Measurements from ENCODE around the gene RAB30. TPM values are rescaled to one million over a fixed set of nuclear protein-coding genes. Genes with fewer than 3 reads are reported as not detected.

Gene RAB30
- total and polyA plus RNA-seq, 2 donors from 2014 or later = 3.1 to 15.2 TPM

DNA sequence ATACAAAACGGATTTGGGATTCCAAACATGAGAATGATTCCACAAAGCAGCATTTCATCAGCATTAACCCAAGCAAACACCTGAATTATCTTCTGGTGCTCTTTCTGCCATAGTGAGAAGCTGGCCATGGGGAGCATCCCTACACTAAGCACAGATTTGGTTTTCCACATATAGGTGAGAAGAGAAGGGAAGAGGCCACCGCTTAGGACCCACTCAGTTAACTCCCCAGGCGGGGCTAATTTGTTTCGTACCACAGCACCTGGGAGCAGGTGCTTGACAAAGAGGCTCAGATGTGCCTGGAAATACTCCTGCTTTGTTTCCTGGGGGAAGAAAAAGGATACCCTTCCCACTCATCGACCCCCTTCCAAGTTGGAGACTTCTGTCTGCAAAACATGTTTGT lies 64.2 kb downstream of the RAB30 start:
- Histone ChIP-seq H3K27me3 (ENCODE audit: control insufficient read depth, insufficient read depth, low read length) (no peaks in the 10 kb centered on the region), H3K4me1 (ENCODE audit: control insufficient read depth in 2 of 3, insufficient read depth in 2 of 3, low read depth in 1 of 3, low read length in 3 of 3) (peaks cover 0 to 16% (median 4%) of the 10 kb centered on the region in 3 donors), H3K9me3 (ENCODE audit: control insufficient read depth in 2 of 3, insufficient read depth in 1 of 3, low read length in 3 of 3) (no peaks in the 10 kb centered on the region), H3K36me3 (ENCODE audit: control insufficient read depth in 2 of 3, insufficient read depth in 3 of 3, low read length in 3 of 3) (no peaks in the 10 kb centered on the region), H3K4me3 (ENCODE audit: low read length in 3 of 3) (no peak overlapping the region), H3K27ac (ENCODE audit: low read depth in 2 of 2, low read length in 2 of 2) (no peak overlapping the region), H3K9ac (ENCODE audit: low read length in 3 of 3) (no peak overlapping the region)
- no peak for TF ChIP-seq CTCF (IDR thresholded peaks at IDR 0.05; ENCODE audit: borderline replicate concordance, extremely low read depth, insufficient read depth)
- intact Hi-C loops (cut with DNase I) = no loop called here
- FAIRE-seq (no peak), DNase-seq (no peak)

DNA sequence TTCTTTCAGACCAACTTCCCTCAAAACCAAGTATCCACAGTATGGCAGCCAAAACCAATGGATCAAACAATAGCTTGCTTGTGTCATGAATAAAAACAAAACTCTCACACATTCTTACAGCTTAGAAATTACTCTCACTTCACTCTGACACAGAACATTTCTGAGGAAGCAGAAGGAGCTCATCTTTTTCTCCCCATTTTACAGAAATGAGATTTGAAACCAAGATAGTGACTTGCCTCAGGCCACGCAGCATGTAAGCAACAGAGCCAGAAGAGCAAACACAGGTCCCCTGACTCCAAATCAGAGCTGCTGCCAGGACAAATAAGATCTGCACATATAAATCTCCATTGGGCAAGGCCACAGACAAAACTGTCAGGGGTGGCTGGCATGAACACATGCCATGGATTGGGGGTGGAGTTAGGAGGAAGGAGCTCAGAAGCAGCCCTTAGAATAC lies 64.8 kb downstream of the RAB30 start:
- Histone ChIP-seq H3K36me3 (ENCODE audit: control insufficient read depth in 2 of 3, insufficient read depth in 3 of 3, low read length in 3 of 3) (no peaks in the 10 kb centered on the region), H3K27ac (ENCODE audit: low read depth in 2 of 2, low read length in 2 of 2) (no peak overlapping the region), H3K27me3 (ENCODE audit: control insufficient read depth, insufficient read depth, low read length) (no peaks in the 10 kb centered on the region), H3K9me3 (ENCODE audit: control insufficient read depth in 2 of 3, insufficient read depth in 1 of 3, low read length in 3 of 3) (no peaks in the 10 kb centered on the region), H3K4me1 (ENCODE audit: control insufficient read depth in 2 of 3, insufficient read depth in 2 of 3, low read depth in 1 of 3, low read length in 3 of 3) (peaks cover 0 to 16% (median 4%) of the 10 kb centered on the region in 3 donors), H3K4me3 (ENCODE audit: low read length in 3 of 3) (no peak overlapping the region), H3K9ac (ENCODE audit: low read length in 3 of 3) (no peak overlapping the region)
- intact Hi-C loops (cut with DNase I) = no loop called here
- no peak for TF ChIP-seq CTCF (IDR thresholded peaks at IDR 0.05; ENCODE audit: borderline replicate concordance, extremely low read depth, insufficient read depth)
- DNase-seq (no peak), FAIRE-seq (no peak)

DNA sequence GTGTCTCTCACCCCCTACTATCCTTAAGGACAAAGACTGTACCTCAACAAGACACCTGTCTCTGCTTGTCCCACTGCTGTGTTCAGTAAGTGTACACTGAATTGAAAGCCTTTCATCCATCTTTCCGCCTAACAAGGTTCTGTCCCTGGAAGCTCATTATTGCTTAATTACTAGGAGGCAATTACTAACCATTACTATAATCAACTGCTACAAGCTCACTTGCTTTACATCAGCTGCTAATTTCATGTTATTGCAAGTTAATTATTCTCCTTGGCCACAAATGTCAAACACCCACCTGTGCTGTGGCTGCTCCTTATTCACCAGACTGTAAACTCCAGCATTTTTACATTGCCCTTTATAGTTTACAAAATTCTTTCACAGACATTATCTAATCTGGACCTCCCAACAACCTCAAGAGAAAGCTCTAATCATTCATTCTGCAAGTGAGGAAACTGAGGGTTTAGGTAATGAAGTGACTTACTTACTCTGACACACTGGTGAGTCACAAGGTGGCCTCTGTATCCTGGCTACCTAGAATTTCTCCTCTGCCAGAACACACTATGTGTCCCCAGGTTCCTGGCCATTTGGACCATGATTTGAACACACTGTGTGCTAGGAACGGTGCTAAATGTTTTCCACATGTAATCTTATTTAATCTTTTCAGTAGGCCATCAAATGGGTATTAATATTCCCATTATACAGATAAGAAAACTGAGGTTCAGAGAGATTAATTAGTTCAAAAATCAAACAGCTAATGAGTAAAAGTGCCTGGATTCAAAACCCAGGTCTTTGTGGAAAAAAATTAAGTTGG lies 66.7 kb downstream of the RAB30 start:
- FAIRE-seq (no peak), DNase-seq (no peak)
- no peaks in the 10 kb centered on the region for H3K27me3 ChIP-seq (ENCODE audit: control insufficient read depth, insufficient read depth, low read length)
- H3K9ac ChIP-seq (ENCODE audit: low read length in 3 of 3) = no peak overlapping the region
- intact Hi-C loops (cut with DNase I) = no loop called here
- no peak for TF ChIP-seq CTCF (IDR thresholded peaks at IDR 0.05; ENCODE audit: borderline replicate concordance, extremely low read depth, insufficient read depth)
- H3K27ac ChIP-seq (ENCODE audit: low read depth in 2 of 2, low read length in 2 of 2) = no peak overlapping the region
- no peaks in the 10 kb centered on the region for H3K9me3 ChIP-seq (ENCODE audit: control insufficient read depth in 2 of 3, insufficient read depth in 1 of 3, low read length in 3 of 3)
- peaks cover 0 to 13% (median 4%) of the 10 kb centered on the region in 3 donors for H3K4me1 ChIP-seq (ENCODE audit: control insufficient read depth in 2 of 3, insufficient read depth in 2 of 3, low read depth in 1 of 3, low read length in 3 of 3)
- H3K4me3 ChIP-seq (ENCODE audit: low read length in 3 of 3) = no peak overlapping the region
- no peaks in the 10 kb centered on the region for H3K36me3 ChIP-seq (ENCODE audit: control insufficient read depth in 2 of 3, insufficient read depth in 3 of 3, low read length in 3 of 3)

Data from kidney (tissue), 14 donors.